NCI-H460 (cell line): ENCODE data around the gene TAP1. TPM values are rescaled to one million over a fixed set of nuclear protein-coding genes. Genes with fewer than 3 reads are reported as not detected.

Experiments used
- DNase-seq: peaks from one replicate; pipeline ENCODE4 v3.0.0-alpha.2; 2016; ENCODE audit warnings: low read depth; ENCODE audit errors: extremely low read depth
- total RNA-seq: library from RNA; depleted of rRNA; stranded (reverse); fragments of >200 nt; shearing (Covaris generic); gene quantifications from 2 replicates; pipeline ENCODE4 v1.2.3, GENCODE V29; 2014

The TAP1 gene
- total RNA-seq, 1 experiment from 2014 or later = 49.3 TPM

DNA sequence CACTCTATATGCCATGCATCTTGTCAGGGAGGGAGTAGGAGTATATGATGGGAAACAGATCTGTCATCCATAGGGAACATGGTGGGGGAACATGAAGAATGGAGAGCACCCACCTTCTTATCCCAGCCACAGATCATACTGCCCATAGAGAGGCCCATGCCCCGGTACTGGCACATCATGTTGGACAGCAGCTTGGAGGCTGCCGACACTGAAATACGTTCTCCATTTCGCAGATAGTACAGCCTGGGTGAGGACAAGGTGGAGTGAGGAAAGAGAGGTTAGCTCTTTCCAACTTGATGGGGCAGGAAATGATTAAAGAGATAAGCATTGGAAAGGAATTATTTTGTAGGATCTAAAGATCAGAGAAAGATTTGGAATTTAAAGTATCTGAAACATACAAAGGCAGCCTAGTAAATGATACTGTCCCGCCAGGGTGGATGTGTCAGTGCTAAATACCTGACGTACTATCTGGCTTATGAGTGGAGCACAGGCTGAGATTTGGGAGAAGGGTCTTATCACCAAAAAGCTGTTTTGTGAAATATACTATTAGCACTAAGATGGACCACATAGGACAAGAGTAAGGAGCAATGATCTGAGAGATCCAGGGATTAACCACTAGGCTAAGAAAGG lies 11.4 kb downstream of the TAP1 start:
- no peak for DNase-seq

DNA sequence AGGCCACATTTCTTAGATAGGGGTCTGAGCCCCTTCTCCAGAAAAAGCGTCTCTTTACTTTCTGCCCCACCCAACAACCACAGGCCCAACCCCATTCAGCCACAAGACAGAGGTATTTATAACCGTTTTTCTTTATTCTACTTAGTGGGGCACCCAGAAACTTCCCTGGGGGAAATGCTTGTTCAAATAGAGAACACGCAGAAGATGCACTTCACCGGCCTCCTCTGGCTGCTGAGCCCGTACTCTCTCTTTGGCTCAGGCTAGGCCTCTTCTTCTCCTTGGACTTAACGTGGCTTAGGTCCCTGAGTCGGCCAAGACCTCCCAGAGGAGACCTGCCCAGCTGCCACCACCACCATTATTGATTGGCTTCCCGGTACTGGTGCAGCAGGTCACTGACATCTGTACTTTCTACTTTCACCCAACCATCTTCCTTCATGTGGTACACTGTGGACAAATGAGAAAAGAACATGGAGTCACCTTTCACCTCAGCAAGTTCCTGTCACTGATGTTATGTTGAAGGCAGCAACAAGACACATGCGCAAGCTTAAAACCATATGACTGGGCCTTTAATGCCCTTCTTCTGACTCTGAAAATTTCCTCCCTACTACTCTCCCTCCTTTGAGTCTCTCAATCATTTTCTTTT lies 12.8 kb downstream of the TAP1 start:
- no peak for DNase-seq

DNA sequence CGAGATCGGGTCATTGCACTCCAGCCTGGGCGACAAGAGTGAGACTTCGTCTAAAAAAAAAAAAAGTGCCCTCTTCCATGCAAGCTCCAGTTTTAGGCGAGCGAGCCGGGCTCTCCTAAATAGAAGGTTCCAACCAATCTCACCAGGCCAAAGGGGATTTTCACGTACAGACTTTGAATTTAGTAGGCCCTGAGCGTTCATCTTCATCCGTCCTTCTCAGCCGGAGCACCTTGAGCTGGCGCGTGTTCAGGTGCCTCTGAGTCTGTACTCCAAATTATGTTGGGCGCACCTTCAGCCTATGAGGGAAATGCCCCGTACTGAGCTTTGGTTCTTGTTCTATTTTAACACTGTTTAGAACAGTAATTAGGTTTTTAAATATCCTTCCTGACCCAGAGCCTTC lies 14.1 kb downstream of the TAP1 start:
- no peak for DNase-seq

DNA sequence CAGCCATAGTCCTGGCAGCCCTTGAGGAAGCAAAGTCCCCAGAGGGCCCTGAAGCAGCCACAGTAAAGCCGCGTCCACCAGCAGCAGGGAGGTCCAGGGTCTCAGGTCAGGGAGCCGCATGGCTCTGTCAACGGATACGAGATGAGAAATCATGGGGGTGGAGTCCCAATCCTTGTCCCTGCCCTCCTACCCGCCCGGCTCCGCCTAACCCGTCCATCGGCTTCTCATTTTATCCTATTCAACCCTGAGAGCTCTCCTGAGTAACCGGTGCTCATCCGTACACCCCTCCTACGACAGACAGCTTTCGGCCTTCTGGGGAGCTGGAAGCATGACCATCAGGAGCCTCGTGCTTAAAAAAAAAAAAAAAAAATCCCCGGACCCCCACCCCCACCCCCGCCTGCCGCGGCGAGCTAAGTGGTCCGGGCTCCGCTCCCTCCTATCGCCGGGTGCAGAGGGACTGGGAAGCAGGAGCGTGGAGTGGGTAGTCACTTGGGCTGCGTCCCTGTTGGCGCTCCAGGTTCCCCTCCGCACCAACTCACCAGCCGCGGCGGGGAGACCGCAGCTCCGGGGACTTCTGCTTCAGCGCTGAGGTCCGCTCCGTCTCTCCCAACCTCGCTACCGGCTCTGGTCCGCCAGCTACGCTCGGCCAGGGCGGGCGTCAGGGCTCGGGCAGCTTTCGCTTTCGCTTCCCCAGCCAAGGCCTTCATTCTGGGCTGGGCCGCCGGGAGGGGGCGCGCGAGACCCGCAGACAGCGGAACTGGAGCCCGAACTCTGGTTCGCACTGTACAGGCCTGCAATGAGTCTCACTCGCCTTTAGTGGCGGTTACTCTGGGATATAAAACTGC lies 15.2 kb downstream of the TAP1 start, which contains the start of gene TAP2:
Gene TAP2, minus strand, starts transcription at position 626 of the 845 bp plus-strand sequence. Its CDS starts 506 bp downstream, at position 120.
- DNase-seq = peak; percentile 84

DNA sequence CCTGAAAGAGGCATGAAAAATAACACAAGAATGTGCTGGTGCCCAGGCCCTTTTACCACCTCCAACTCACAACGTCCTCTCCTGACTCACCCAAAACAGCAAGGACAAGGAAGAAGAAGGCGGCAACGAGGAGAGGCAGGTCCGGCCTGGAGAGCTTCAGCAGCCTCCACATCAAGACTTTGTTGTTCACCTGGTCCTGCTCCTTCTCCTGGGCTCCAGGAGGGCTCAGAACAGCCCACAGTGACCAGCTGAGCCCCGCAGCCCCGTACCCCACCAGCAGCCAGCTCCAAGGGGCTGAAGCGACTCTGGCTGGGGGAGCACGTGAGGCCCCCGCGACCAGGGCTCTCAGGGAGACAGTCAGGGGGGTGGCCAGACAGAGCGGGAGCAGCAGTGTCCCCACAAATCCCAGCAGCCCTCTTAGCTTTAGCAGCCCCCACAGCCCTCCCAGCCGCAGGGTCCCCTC lies 15.8 kb downstream of the TAP1 start:
- DNase-seq = no peak

DNA sequence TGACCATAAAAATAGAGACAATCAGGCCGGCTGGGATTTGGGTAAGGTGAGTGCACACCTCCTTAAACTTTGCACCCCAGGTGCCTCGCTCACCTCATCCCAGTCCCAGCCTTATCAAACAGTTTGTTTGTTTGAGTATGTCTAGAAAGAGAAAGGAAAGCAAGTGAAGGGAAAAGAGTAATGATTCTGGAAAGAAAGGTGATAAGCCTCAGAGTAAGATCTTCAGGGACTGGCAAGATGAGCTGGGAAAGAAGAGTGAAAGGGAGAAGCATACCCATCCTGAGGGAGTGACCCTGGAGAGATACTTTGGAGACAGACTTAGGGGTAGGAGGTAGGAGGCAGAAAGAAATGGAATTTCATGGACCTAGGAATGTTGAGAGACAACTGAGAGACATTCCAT lies 16.6 kb downstream of the TAP1 start:
- no peak for DNase-seq

DNA sequence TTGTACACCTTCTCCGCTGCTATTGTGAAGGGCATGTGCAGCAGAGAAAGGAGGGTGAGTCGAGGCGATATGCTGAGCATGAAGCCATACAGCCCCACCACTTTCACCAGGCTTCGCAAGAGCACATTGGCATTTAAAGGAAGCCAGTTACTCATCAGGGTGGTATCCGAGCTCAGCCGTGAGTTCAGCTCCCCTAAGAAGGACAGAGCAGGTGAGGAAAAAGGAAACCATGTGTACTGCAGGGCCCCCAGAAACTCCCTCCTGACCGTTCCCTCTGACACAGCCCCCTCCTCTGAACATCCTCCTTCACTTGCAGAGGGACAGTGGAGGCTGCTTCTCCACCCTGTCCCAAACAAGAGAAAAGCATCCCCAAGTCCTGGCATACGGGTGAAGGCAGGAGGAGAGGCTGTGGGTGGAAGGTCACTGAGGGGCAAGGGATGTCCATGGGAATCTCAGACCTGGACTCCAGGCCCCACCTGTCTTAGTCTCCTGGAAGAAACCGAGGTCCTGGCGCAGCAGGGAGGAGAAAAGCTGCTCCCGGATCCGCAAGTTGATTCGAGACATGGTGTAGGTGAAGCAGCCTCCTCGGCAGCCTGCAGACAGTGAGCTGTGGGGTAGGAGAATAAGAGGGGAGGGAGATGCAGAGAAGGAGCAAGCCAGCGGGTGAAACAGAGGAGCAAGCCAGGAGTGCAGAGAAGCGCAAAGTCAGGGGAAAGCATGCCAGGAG lies 18.2 kb downstream of the TAP1 start:
- DNase-seq = no peak

DNA sequence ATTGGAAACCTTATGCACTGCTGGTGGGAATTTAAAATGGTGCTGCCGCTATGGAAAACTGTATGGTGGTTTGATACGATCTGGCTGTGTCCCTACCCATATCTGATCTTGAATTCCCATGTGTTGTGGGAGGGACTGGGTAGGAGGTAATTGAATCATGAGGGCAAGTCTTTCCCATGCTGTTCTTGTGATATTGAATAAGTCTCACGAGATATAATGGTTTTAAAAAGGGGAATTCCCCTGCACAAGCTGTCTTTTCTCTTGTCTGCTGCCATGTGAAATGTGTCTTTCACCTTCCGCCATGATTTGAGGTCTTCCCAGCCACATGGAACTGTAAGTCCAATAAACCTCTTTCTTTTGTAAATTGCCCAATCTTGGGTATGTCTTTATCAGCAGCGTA lies 19.8 kb downstream of the TAP1 start:
- no peak for DNase-seq

DNA sequence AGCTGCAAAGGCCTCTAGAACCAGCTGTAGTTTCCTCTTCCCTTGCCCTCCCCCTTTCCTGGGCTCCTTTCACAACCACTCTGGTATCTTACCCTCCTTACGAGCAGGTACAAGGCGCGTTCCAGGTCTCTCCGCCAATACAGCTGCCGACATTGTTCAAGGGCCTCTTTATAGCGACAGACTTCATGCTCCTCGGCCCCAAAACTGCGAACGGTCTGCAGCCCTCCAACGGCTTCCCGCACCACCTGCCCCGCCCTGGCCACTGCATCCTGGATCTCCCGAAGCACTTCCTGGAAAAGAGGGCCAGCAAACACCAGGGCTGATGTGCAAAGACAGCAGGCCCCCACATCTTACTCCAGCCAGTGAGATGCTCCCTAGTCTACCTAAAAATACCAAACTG lies 21.0 kb downstream of the TAP1 start:
- DNase-seq = no peak

DNA sequence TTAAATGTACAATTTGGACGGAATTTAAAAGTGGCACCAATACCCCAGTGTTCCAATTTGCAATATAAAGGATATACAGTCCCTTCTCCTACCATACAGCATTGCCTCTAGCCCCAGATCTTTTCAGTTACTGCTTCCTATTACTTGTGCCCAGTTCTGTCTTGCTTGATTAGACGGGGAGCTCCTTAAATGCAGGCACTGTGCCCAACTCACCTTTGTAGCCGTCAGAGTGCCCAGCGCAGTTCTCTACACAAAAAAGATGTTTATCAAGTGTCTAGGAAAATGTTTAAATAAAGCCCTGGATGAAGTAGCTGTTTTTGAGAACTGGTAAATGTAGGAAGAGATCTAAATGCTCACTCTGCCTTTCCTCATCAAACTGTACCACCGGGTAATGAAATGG lies 22.6 kb downstream of the TAP1 start:
- DNase-seq = no peak

DNA sequence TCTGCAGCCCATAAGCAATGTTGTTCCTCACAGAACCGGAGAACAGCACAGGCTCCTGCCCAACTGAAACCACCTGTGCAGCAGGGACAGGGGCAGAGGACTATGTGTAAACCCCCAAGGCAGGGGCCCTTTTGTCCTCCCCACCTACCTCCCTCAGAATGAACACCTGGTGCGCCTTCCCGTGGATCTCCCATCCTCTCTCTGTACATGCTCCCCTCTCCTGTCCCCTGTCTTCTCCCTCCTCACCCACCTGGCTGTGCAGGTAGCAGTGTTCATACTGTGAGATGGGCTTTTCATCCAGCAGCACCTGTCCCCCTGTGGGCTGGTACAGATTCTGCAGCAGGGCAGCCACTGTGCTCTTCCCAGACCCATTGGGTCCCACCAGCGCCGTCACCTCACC lies 23.5 kb downstream of the TAP1 start:
- no peak for DNase-seq

DNA sequence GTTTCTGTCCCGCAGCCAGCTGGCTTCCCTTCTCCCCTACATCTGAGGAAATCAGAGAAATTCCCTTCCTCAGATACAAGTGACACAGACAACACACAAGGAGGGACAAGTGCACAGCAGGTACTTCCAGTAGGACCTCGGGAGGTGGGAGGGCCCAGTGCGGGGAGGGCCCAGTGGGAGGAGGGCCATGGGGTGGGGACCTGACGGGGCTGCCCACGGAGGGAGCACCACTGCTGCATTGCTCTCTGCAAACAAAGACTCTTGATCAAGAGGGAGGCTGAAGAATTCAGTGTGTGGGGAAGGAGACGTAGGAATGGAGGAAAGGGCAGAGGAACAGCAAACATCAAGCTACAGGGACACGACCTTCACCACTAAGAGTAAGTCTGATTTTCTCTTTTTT lies 24.0 kb downstream of the TAP1 start:
- no peak for DNase-seq

DNA sequence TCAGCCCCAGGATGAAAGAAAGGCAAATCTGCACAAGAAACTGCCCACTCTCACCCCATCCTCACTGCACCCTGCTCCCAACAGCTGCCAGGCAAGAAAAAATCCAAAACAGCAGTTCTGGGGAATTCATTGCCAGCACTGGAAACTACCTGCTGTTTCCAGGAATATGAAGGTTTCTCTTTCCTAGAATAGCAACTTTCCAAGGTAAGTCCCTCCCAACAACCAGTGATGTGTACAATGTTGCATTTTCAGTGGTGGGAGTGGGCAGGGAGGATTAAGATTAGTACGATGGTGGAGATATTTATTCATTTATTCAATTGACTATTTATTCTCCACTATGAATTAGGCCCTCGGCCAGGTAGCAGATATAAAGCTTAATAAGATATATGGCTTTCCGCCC lies 26.5 kb downstream of the TAP1 start:
- DNase-seq = no peak

DNA sequence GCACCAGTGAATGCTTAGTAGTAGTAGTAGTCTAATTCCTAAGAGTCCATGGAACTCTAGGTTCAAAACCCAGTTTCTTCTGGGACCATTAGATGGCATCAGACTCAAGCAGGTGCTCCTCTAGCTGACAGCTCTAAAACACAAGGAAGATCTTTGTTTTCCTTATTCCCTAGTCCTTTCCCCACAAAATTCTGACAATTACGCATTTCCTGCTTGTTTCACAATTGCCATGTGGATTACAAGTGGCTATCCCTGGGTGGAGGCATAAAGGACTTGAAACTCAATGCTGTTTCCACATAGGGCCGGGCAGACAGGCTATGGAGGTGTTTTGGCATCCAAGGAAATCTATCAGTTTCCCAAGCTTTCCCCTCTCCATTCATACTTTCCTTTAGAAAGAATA lies 27.5 kb downstream of the TAP1 start:
- peak; percentile 73 for DNase-seq

DNA sequence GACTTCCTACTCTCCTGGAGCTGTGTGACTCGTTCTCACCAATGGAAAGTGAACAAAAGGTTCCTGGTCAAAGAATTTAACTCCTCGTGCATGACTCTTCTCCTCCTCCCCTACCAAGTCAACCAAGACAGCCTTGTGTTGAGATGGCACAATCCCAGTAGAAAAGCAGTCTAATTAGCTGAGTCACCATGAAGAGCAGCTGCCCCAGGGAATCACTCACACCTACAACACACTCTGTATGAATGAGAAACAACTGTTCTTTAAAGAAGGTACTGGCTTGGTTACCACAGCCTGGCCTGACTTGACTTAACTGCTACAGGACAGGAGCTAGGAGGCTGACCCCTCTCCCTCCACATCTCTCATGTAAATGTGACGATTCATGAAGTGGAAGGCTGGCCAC lies 33.8 kb downstream of the TAP1 start:
- peak; percentile 40 for DNase-seq

DNA sequence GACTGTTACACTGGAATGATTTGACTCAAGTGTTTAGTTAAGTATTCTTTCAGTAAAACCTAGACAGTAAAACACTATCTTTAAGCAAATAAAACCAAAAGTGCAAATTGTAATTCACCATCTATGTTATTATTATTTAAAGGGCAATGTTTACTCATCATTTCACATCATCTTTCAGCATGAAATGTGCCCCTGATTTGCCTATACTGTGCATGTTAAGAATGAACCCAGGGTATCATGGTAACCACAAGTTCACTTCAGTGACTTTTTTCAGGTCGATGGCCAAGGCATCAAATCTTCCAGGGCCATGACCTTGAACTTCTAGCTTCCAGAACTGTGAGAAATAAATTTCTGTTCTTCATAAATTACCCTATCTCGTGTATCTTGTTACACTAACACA lies 34.6 kb downstream of the TAP1 start:
- DNase-seq = no peak

DNA sequence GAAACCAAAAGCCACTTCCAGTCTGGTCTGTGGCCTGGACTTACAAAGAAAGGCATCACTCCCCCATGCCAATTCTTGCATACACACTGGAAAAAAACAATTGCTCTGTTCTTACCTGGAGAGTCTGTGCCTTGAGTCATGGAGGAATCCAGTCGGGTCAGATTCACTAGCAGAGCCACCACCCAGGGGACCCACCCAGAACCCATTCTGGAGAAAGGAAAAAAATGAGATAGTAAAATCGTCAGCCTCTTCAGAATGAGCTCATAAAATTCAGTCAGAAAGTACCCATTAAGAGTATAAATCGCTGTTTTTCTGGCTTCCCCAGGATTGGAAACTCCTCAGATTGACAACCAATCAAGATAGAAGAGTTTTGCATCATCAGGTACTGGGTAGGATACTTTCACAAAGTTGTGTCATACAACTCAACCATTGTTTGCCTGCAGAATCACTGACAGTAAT lies 36.7 kb downstream of the TAP1 start, which contains the start of gene HLA-DOB:
Gene HLA-DOB, minus strand, starts transcription at position 257 of the 459 bp plus-strand sequence. Its CDS starts 51 bp downstream, at position 206.
- no peak for DNase-seq

DNA sequence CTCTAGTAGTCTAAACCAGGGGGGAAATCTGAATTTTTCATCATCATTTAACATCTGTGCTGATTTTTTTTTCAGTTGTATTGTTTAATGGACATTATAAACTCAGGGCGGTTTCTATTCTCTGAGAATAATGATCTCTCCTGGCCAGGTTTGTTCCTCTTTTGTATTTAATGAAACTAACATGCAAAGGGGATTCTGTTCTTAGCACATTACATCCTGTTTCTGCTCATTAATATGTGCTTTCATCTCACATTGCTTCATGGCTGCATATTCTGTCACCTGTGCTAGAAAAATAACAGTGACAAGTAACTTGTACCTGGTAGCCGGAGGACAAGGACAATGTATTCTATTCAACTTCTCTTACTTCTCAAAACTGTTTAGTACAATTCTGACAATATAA lies 37.5 kb downstream of the TAP1 start:
- no peak for DNase-seq

DNA sequence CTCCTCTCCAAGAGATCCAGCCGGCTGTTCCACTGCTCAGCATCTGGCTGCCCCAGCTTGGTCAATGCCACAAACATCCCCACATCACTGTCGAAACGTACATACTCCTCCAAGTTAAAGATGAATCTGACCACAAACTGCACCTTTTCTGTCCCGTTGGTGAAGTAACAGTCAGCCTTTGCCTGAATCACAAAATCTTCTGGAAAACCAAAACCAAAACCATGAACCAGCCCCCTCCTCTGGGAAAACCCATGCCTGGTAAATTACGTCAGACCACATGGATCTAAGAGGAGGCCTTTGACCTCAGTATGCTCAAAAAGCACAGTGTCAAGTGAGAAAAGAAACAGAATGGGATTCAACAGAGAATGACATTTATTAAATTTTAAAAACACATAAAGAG lies 38.4 kb downstream of the TAP1 start:
- no peak for DNase-seq

DNA sequence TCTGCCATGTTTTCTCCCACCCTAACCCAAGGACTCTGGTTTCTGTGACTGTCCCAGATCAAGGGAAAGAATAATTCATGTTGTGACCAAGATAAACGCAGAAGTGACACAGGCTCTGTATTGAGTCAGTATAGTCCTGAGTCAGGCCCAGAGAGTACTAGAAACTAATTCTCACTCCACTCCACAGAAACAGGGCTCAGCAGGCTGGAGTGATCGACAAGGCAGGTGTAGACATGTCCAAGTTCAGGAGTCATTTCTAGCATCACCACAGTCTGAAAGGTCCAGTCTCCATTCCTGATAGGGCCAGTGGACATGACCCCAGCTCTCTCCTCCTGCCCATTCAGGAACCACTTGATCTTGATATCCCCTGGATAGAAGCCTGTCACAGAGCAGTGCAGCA lies 39.4 kb downstream of the TAP1 start:
- no peak for DNase-seq

DNA sequence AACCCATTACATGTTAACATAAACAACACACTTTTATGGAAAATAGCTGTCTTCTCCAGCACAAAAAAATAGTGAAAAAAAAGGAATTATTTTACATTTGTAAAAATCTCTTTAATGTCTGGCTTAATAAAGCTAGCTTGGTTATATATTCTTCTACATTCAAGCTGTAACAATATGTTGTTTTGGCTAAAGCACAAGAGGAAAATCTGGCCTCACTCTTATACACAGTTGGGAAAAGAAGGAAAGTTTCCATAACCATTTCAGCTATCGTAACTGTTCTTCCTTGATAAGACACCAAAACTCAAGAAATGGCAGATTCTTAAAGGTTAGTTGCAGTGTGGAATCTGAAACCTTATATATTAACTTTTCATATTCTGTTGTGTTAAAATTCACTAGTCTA lies 44.3 kb downstream of the TAP1 start:
- no peak for DNase-seq
